GM18502 (cell line): Measurements from ENCODE around the gene GLCE.
"Not testable (repeated sequence)": the region's sequence is repeated elsewhere in the genome, so short reads cannot be mapped to it uniquely, and the experiment has no call there.

Source experiments
- ATAC-seq: cut with Tn5 transposase; IDR thresholded peaks from one replicate; pipeline ENCODE4 v1.9.1; 2021; ENCODE audit warnings: mild to moderate bottlenecking; ENCODE audit not compliant: unreplicated experiment, poor library complexity

The GLCE gene

DNA sequence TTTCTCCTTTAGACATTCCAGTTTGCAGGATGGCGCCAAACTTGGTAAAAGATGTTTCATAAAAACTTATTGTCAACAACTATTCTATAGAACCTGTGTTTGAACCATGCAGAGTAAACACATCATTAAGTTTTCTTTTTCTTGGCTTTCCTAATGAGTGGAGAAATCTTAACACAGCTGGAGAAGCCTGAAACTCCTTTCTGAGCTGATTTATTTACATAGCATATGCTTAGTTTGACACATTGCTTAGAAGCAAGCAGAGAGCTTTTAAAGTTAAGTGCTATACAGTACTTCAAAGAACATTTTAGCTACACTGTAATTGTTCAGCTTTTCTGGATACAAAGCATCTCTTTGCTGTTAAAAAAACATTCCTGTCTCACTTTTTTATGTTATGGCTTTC lies 77.3 kb downstream of the GLCE start:
- no peak for ATAC-seq

DNA sequence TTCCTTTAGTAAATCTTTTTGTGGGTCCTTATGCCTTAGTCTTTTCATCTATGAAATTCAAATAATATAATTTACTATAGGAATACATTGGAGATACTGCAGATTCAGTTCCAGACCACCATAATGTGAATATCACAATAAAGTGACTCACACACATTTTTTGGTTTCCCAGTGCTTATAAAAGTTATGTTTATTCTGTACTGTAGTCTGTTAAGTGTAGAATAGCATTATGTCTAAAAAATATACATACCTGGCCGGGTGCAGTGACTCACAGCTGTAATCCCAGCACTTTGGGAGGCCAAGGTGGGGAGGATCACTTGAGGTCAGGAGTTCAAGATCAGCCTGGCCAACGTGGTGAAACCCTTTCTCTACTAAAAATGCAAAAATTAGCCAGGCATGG lies 84.4 kb downstream of the GLCE start:
- no peak for ATAC-seq

DNA sequence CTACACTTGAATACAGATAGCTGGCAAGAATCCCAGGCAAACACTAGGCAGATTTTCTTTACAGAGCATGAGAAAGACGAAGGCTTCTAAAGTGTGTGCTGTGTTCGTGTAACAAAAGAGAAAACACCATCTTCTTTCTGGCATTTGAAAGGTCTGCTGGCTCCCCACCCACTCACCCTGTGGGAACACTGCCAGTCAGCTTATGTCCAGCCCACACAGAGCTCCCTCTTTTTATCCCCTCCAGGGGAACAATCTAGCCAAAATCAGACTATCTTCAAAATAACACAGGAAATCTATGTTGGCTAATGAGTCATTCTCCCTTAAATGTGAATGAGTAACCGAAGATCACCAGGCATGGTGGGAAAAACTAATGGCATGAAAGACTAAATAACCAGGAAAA lies 92.7 kb downstream of the GLCE start:
- no peak for ATAC-seq

DNA sequence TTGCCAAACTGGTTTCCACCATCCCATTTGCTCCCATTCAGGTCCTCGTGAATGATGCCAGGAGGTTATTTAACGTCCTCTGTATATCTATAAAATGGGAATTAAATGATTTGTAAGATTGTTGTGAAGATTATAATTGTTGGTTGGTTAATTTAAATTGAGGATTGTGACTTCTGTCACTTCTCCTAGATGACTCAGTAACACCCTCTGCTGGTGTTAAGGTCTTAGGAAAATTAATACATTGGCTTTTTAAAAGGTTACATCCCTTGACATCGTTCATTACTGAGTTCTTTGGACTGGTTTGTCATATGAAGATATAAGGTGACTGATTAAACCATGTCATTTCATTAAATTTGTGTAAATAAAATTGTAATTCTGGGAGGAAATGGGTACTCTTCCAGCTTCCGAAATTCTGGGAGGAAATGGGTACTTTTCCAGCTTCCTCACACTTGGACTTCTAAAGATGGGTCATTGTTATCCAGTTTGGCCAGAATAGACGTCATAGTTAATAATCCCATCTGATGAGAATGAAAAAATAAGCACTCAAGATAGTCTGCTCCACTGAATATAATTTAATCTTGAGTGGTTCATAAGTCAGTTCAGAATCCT lies 105.0 kb downstream of the GLCE start:
- ATAC-seq, result no peak

- ATAC-seq, result no peak
Observed at GRCh38 chr15:69271217-69271616, 110.8 kb downstream of the GLCE start.

DNA sequence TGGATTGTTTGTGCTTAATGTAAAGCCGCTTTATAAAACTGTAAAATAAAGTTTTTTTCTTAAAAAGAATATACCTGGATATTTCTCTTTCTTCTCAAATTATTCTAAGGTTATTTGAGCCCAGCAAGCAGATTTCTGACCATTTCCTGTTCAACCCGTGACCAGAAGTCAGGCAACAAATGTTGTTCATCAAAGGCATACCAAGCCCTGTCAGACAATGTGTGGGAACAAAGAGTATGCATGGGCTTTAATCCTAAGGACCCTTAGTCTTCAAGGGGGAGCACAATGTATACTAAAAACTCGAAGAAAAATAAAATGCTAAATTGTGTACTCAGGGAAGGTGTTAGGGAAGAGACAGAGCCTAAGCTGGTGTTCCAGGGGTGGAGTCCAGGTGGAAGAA lies 111.7 kb downstream of the GLCE start:
- ATAC-seq, result no peak

DNA sequence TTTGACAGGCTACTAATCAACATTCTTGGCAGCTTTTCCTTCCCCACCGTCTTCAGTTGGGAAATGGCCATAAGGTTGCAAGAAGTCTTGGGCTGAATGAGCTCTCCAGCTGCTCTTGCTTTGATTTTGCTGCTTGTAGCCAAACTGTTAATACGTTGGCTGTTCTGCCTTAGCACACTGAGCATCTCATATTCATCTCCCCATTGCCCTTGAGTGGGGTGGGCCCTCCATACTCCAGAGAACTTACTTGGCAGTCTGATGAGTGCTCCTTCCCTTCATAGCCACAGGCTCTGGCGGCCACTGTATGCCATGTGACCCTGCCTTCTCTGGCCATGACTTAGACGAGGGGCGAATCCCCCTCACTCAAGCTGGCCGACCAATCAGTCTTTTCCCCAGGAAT lies 112.5 kb downstream of the GLCE start:
- no peak for ATAC-seq

DNA sequence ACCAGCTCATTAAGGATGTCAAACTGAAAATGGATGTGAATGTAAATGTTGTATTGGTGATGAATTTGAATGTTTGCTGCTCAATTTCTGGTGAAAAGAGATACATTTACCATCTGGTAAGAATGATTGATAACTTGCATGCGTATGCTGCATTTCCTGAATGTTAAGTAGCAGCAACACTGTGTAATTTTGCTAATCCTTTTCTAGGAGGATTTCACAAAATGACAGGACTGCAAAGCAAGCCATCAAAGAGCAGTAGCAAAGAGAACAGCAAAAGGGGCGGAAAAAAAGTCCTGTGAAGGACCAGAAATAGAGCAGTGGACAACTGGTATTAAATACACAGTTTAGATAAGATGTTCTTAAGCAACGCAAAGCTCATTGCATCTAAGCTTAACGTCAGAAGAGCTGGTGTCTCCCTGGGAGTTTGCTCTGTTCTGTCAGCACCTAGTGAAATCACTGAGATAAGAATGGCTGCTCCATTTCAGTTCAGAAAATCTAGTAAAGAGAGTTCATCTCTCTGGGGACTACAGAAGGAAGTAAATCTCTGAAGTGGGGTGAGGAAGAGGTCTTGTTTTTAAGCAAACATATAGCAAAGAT lies 114.7 kb downstream of the GLCE start:
- no peak for ATAC-seq

GRCh38 chr15:69275933-69276560 lies 115.6 kb downstream of the GLCE start:
- no peak for ATAC-seq

DNA sequence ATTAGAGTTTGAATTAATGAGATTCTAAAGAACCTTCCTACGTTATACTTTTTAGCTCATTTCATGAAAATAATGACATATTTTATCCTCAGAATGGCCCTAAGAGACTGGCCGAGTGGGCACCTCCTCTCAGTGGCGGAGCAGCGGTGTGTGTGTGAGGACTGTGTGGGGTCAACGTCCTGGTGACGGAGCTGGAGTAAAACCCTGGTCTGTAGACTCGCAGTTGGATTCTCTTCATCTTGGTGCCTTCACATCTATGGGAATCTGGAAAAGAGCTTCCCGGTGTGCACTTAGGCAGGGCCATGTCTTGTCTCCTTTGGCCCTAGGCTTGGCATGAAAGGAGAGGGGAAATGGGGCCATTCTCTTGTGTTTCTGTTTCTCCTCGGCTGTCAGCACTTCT lies 116.9 kb downstream of the GLCE start:
- no peak for ATAC-seq

- no peak for ATAC-seq
Observed at GRCh38 chr15:69279636-69280035, 119.2 kb downstream of the GLCE start.

GRCh38 chr15:69280783-69281182 lies 120.3 kb downstream of the GLCE start:
- ATAC-seq, result no peak

GRCh38 chr15:69282104-69282743 lies 121.8 kb downstream of the GLCE start:
- ATAC-seq, result no peak

DNA sequence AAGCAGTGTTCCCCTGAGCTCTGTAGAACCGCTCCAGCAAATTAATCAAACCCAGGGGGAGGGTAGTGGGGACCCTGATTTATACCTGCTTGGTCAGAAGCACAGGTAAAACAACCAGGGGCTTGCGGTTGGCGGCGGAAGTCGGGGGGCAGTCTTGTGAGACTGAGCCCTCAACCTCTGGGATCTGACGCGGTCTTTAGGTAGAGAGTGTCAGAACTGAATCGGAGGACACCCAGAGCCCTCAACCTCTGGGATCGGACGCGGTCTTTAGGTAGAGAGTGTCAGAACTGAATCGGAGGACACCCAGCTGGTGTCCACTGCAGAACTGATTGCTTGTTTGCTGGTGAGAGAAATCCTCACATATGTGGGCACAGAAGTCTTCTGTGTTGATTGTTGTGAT lies 125.4 kb downstream of the GLCE start:
- no peak for ATAC-seq

- ATAC-seq, result no peak
Observed at GRCh38 chr15:69288011-69288410, 127.6 kb downstream of the GLCE start.

GRCh38 chr15:69288531-69289341 lies 128.3 kb downstream of the GLCE start:
- no peak for ATAC-seq

DNA sequence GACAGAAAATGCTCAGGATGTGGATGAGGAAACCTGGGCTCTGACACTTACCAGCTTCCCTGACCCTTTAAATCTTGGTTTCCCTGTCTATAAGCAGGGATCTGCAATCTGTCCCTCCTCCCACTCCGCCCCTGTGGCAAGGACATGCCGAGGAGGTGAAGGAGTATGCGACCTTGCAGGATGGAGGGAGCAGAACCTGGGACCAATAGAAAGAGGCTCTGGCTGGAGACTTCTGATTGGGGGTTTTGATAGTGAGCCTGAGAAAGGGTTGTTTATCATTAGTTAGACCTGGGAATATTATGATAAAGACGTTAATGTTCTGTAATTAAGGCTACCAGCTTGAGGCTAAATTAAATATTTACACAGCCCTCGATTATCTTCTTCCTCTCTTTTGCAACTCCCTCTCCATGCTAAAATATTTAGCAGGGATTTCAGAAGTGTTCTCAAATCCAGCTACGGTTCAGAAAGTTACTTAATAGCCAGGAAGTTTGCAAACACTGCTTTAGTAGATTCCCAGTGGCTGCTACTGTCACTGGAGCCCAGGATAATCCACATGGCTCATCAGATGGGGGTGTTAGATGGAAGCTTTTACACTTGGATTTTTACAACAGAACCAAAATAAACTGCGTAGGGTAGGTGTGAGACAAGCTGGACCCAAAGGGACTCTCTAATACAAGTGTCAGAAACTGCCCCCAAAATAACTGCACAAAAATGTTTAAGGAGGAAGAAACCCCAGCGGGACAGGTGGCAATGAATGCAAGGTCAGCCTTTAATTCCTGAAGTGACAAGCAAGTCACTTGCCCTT lies 129.1 kb downstream of the GLCE start:
- ATAC-seq, result no peak

DNA sequence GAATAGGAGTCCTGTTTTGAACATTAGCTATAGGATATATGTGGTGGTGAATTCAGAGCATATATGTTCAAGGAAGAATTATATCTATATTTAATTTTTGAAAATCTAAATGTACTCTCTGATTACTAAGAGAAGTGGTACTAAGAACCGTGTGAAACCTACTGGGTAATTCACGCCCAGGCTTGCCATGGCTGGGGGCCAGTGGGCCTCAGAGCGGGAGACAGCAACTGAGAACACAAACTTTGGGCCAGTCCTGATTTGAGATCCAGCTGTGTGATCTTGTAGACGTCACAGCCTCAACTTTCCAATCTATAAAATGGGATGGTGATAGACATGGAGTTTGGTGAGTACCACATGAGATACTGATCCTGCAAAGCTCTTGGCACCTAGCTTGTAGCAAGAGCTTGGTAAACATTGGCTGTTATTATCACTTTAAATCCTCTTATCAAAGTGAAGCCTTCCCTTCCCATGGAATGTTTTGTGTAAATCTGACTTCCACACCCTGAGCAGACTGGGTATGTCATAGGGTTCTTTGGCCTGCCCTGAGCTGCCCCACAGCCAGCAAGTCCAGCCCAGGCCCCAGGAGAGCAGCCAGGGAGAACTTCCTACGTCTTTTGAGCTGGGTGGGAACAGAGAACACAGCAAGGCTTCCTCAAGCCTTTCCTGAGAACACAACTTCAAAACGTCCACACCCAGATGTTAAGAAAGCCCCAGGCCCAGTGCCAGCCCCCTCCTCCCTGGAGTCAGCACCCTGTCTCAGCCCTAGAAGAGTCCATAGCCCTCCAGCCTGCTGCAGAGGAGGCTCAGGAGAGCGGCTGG lies 130.1 kb downstream of the GLCE start:
- no peak for ATAC-seq

DNA sequence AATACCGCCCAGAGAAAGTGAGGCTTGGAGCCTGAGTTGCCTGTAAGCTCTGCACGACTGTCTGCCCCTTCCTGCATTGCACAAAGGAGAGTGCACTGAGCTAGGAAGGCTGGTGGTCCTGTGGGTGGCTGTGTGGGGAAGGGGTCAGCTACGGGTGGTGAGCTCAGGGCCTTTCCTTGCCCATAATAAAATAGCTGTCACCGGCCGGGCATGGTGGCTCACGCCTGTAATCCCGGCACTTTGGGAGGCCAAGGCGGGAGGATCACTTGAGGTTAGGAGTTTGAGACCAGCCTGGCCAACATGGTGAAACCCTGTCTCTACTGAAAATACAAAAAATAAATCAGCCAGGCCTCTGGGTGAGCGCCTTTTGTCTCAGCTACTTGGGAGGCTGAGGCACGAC lies 131.2 kb downstream of the GLCE start:
- not testable (repeated sequence) for ATAC-seq
